Glomerular endothelial cell (primary cell): ENCODE data around the gene GAGE2A. TPM values are rescaled to one million over a fixed set of nuclear protein-coding genes. Genes with fewer than 3 reads are reported as not detected.
"Not testable (repeated sequence)": the region's sequence is repeated elsewhere in the genome, so short reads cannot be mapped to it uniquely, and the experiment has no call there.

ENCODE experiments used
- DNase-seq: peaks from one replicate; pipeline ENCODE4 v3.0.0-alpha.2; 2011; ENCODE audit warnings: low read depth, low spot score; ENCODE audit errors: extremely low read depth
- total RNA-seq: library from RNA; depleted of rRNA; stranded (reverse); fragments of >200 nt; gene quantifications from 2 replicates; pipeline ENCODE4 v1.2.3, GENCODE V29; 2015

The GAGE2A gene
- not detected in 2 replicates for total RNA-seq

GRCh38 chrX:49589196-49589595 lies at the start of gene GAGE2A:
Gene GAGE2A (plus strand): TSS chrX:49589496. CDS start chrX:49590651, 1,155 bp downstream.
- not testable (repeated sequence) for DNase-seq

GRCh38 chrX:49541433-49541832 lies 47.9 kb upstream of the GAGE2A start, which contains the start of gene GAGE12D:
Gene GAGE12D (plus strand): TSS chrX:49541733. CDS start chrX:49542888, 1,155 bp downstream.
- not testable (repeated sequence) for DNase-seq

GRCh38 chrX:49550989-49551388 lies 38.3 kb upstream of the GAGE2A start, which contains the start of gene GAGE12E:
Gene GAGE12E (plus strand): TSS chrX:49551289. CDS start chrX:49552444, 1,155 bp downstream.
- DNase-seq: not testable (repeated sequence)

GRCh38 chrX:49560542-49560941 lies 28.8 kb upstream of the GAGE2A start, which contains the start of gene GAGE12F:
Gene GAGE12F (plus strand): TSS chrX:49560842. CDS start chrX:49561997, 1,155 bp downstream.
- not testable (repeated sequence) for DNase-seq

GRCh38 chrX:49568728-49569127 lies 20.6 kb upstream of the GAGE2A start:
- not testable (repeated sequence) for DNase-seq

GRCh38 chrX:49569152-49569551 lies 20.1 kb upstream of the GAGE2A start:
- DNase-seq: not testable (repeated sequence)

- DNase-seq: not testable (repeated sequence)
Measured at GRCh38 chrX:49570100-49570499, 19.2 kb upstream of the GAGE2A start, which contains the start of gene GAGE12G. Gene GAGE12G (plus strand): TSS chrX:49570400. CDS start chrX:49571555, 1,155 bp downstream.

- not testable (repeated sequence) for DNase-seq
Measured at GRCh38 chrX:49579649-49580048, 9.6 kb upstream of the GAGE2A start, which contains the start of gene GAGE12H. Gene GAGE12H (plus strand): TSS chrX:49579949. CDS start chrX:49581104, 1,155 bp downstream.

- not testable (repeated sequence) for DNase-seq
Measured at GRCh38 chrX:49589769-49590478, 628 bp downstream of the GAGE2A start.

GRCh38 chrX:49590488-49590887 lies 1.2 kb downstream of the GAGE2A start:
- DNase-seq: not testable (repeated sequence)

GRCh38 chrX:49598720-49599119 lies 9.4 kb downstream of the GAGE2A start, which contains the start of gene GAGE1:
Gene GAGE1 (plus strand): TSS chrX:49599020. CDS start chrX:49600175, 1,155 bp downstream.
- not testable (repeated sequence) for DNase-seq

- no peak for DNase-seq
Measured at GRCh38 chrX:49610718-49611310, 21.5 kb downstream of the GAGE2A start.

GRCh38 chrX:49618574-49618973 lies 29.3 kb downstream of the GAGE2A start:
- no peak for DNase-seq

GRCh38 chrX:49627086-49627777 lies 37.9 kb downstream of the GAGE2A start:
- DNase-seq: no peak

- DNase-seq: no peak
Measured at GRCh38 chrX:49644991-49645637, 55.8 kb downstream of the GAGE2A start.

Other genes with a start within 250 kb of the GAGE2A start
- not detected in 2 replicates for gene GAGE12C, start 57.3 kb upstream of the GAGE2A start, total RNA-seq
- not detected in 2 replicates for gene GAGE12D, start 47.8 kb upstream of the GAGE2A start, total RNA-seq
- not detected in 2 replicates for gene GAGE12E, start 38.2 kb upstream of the GAGE2A start, total RNA-seq
- gene GAGE12F, start 28.7 kb upstream of the GAGE2A start, total RNA-seq: not detected in 2 replicates
- not detected in 2 replicates for gene GAGE12G, start 19.1 kb upstream of the GAGE2A start, total RNA-seq
- gene GAGE12H, start 9.5 kb upstream of the GAGE2A start, total RNA-seq: not detected in 2 replicates
- gene GAGE1, start 9.5 kb downstream of the GAGE2A start, total RNA-seq: not detected in 2 replicates
- not detected in 2 replicates for gene PAGE1, start 106.5 kb downstream of the GAGE2A start, total RNA-seq
- gene PAGE4, start 239.8 kb downstream of the GAGE2A start, total RNA-seq: not detected in 2 replicates